Coronary artery (tissue), 2 donors: ENCODE data around the gene GZMM.

Experiments used
- DNase-seq: peaks from one replicate; pipeline ENCODE4 v3.0.0-alpha.2; 2017; ENCODE audit warnings: low spot score
- H3K27ac ChIP-seq, 2 donors: fragments of 200-600 bp; sonication (generic); one replicate each; pipeline ENCODE4 v1.5.1; 2016 to 2019
- H3K4me3 ChIP-seq: fragments of 200-600 bp; sonication (generic); 2 replicates; pipeline ENCODE4 v1.5.1; 2016; ENCODE audit warnings: mild to moderate bottlenecking, moderate library complexity
- TF ChIP-seq, protein P1 (sequence below): fragments of 200-600 bp; sonication (generic); IDR thresholded peaks from one replicate; pipeline ENCODE4 v1.5.1; 2019; ENCODE audit warnings: antibody characterized with exemption

GZMM gene

DNA sequence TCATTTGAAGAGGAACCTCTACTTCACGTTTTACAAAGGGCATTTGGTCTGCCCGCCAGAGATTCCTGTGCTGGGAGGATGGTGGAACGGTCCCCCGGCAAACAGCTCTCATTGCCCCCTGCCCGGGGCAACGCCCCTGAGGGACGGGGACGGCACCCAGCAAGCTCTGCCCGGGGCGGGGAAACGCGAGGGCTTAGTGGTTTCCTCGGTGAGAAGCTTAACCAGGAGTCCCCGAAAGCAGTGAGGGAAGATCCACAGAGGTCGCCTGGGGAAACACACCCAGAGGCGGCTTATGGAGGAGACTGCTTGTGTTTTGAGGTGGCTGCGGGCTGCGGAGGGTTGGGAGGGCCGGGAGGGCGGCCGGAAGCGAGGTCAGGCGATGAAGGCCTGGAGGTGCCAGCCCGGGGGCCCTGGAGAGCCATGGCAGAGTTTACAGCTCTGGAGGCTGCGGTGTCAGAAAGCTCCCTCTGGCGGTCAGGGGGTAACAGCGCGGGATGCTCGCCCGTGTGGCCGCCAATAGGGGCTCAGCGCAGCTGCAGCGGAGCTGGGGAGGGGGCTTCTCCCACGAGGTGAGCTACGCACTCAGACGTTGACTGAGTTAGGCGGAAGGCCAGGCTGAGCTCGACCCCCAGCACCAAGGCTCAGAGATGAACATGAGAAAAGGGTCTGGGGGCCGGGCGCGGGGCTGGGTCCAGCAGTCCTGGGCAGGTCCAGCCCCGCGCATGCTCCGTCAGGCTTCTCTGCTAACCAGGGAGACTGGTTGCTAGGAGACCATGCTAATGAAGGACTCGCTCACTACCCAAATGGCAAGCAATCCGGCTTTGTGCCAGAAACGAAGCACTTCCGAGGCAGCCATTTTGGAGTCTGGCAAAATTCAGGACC is 37.2 kb upstream of the GZMM start:
- TF ChIP-seq, protein P1, sequence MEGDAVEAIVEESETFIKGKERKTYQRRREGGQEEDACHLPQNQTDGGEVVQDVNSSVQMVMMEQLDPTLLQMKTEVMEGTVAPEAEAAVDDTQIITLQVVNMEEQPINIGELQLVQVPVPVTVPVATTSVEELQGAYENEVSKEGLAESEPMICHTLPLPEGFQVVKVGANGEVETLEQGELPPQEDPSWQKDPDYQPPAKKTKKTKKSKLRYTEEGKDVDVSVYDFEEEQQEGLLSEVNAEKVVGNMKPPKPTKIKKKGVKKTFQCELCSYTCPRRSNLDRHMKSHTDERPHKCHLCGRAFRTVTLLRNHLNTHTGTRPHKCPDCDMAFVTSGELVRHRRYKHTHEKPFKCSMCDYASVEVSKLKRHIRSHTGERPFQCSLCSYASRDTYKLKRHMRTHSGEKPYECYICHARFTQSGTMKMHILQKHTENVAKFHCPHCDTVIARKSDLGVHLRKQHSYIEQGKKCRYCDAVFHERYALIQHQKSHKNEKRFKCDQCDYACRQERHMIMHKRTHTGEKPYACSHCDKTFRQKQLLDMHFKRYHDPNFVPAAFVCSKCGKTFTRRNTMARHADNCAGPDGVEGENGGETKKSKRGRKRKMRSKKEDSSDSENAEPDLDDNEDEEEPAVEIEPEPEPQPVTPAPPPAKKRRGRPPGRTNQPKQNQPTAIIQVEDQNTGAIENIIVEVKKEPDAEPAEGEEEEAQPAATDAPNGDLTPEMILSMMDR: peak; percentile 97
- peak; percentile 92 for DNase-seq
- Histone ChIP-seq H3K4me3 (peak overlapping the region; percentile 95), H3K27ac (peak overlapping the region; percentile 88 to 95)

DNA sequence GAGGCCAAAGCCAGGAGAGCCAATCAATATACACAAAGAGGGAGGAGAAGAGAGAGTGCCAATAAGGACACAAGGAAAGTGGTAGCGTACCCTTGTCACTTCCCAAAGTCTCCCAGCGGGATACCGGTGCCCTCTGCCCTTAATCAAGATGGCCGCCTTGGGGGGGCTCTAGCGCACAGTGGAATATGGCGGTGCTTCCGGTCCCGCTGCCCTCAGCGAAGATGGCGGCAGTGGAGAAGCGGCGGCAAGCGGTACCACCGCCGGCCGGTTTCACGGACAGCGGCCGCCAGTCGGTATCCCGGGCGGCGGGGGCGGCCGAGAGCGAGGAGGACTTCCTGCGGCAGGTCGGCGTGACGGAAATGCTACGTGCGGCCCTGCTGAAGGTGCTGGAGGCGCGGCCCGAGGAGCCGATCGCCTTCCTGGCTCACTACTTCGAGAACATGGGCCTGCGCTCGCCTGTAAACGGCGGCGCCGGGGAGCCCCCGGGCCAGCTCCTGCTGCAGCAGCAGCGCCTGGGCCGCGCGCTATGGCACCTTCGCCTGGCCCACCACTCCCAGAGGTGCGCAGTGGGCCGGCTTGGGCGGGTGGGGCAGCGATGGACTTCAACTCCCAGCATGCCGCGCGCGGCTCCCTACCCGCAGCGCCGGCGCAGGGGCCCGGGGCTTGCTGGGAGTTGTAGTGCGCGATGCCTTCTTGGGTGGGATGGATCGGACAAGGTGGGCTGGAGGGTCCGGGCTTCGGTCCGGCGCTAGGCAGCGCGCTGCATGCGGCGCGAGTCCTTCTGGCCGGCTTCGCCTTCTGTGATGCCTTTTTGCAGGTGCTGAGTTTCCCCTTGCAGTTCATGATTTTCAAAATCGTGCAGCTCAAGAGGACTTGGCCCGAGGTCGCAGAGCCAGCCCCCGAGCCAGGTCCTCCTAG is 36.3 kb upstream of the GZMM start, which contains the start of gene TPGS1:
Gene TPGS1, plus strand, starts transcription at position 212 of the 918 bp plus-strand sequence. Its CDS starts 10 bp downstream, at position 222.
- peak; percentile 99 for DNase-seq
- TF ChIP-seq, protein P1: no peak

DNA sequence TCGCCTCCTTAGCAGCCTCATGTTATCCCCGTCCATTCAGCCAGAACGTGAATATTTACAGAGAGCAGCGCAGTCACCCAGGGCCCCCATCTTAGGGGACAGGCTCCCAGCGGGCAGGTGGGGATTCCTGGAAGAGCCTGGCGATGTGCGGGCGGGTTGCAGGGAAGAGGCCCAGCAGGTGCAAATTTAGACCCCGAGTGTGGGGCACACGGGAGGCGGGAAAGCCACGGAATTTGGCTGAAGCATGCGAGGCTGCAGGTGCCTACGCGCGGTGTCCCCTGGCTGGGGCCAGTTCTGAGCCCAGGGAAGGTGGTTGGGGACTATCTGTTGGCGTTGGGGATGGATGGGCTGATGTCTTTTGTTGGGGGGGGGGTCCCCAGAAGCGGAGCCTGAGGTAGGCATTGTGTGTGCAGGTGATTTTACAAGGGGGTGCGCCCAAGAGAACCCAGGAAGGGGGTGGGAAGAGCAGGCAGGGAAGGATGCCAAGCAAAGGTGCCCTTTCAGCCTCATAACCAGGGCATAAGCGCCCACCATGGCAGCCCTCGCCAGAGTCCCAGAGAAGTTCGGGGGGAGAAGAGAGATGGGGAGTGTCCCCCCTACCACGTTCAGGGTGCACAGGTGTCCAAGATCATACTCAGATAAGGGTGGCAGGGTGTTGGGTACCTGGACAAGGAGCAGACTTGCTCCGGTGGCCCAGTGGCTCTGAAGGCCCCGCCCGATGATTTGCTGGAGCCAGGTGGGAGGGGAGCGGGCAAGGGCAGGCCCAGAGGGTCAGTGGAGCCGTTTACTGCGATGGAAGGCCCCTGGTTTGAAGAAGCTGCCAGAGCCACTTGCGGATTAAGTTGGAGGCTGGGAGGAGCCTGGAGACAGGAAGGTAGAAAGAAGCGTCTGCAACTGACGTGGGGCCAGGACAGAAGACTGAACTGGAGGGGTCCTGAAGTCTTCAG is 35.4 kb upstream of the GZMM start:
- Histone ChIP-seq H3K4me3 (peak overlapping the region; percentile 95), H3K27ac (no peak overlapping the region)
- no peak for DNase-seq
- TF ChIP-seq, protein P1: no peak

More for the DNA sequence above, 36.3 kb upstream of the GZMM start, which contains the start of gene TPGS1:
- Histone ChIP-seq H3K4me3 (peak within 1 kb of the TSS; percentile 95), H3K27ac (peak within 1 kb of the TSS; percentile 88 to 95)

DNA sequence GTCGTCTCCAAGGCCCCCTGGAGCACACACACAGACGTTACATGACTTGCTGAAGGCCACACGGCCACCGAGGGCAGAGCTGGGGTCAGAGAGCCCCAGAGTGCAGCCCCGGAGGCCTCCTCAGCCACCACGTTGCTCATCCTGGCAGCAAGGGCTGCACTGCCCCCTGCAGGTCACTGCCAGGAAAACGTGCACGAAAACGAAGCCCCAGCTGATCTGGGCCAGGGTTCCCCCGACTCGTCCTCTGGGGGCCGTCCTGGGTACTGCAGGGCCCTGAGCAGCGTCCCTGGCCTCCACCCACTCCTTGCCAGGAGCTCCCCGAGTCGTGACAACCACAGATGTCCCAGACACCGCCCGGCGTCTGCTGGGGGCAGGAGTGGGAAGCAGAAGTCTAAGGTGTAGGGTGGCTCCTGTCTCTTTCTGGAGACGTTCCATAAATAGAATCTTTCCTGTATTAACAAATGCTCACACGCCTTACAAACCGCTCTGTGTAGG is 33.2 kb upstream of the GZMM start:
- peak overlapping the region; percentile 26 for H3K4me3 ChIP-seq
- TF ChIP-seq, protein P1: peak; percentile 56
- H3K27ac ChIP-seq: peak overlapping the region in 1 of 2 donors; percentile 58
- no peak for DNase-seq

DNA sequence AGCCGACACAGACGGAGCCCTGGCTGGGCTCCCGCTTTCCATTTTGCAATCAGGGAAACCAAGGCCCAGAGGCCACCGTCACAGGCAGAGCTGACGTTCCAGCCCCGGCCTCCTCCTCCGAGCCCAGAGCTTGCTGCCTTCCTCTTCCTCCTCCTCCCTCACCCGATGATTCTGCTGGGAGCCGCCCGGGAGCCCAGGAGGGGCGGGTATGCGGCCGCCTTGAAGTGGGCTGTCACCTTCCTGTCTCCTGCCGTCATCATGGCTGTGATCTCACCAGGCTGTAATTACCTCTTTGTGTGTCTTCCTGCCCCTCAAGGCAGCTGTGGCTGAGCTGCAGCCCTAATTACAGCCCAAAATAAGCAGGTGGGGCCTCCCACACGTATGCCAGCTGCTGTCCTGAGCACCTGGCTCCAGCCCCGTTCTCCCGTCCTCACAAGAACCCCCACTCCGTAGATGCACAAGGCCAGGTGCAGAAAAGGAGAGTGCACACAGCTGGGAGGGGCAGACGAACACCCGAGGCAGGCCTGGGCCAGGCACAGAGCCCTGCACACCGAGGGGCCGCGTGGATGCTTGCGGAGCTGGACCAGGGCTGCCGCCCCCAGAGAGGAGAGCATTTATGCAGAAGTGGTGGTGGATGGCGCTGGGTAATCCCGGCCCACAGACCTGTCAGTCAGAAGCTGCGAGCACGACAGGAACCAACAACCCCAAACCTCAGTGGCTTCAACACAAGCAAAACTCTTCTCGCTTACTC is 32.6 kb upstream of the GZMM start:
- TF ChIP-seq, protein P1: no peak
- no peak for DNase-seq
- Histone ChIP-seq H3K27ac (peak overlapping the region in 1 of 2 donors; percentile 58), H3K4me3 (peak overlapping the region; percentile 26)
